T-helper 2 cell treated with Interferon-gamma antibody and Interleukin-4, amounts not matched to agents 5 μg/mL and 100 μg/mL, for 36 hours (primary cell): ENCODE measurements around the gene TUBA4A.
"Not testable (repeated sequence)": the region's sequence is repeated elsewhere in the genome, so short reads cannot be mapped to it uniquely, and the experiment has no call there.

Experiments
- DNase-seq: peaks from one replicate; pipeline ENCODE4 v3.0.0; 2021; ENCODE audit warnings: low spot score
- H3K27ac Mint-ChIP-seq: one replicate; pipeline ENCODE4 v1.8.0; 2021; ENCODE audit warnings: mild to moderate bottlenecking, mixed read lengths
- H3K27me3 Mint-ChIP-seq: one replicate; pipeline ENCODE4 v1.8.0; 2021; ENCODE audit warnings: low read depth, mixed read lengths
- H3K36me3 Mint-ChIP-seq: one replicate; pipeline ENCODE4 v1.8.0; 2021; ENCODE audit warnings: low read depth, mixed read lengths
- H3K4me1 Mint-ChIP-seq: one replicate; pipeline ENCODE4 v1.8.0; 2021; ENCODE audit warnings: low read depth, mixed read lengths
- H3K4me3 Mint-ChIP-seq: one replicate; pipeline ENCODE4 v1.8.0; 2022; ENCODE audit warnings: mild to moderate bottlenecking, moderate library complexity, mixed read lengths
- H3K9me3 Mint-ChIP-seq: one replicate; pipeline ENCODE4 v1.8.0; 2021; ENCODE audit warnings: mixed read lengths

Gene TUBA4A

GRCh38 chr2:219210886-219211362, 42.8 kb downstream of the TUBA4A start:
- Mint-ChIP-seq H3K4me3 (no peak overlapping the region), H3K36me3 (peaks cover 41% of the 10 kb centered on the region), H3K4me1 (peaks cover 36% of the 10 kb centered on the region), H3K9me3 (no peaks in the 10 kb centered on the region), H3K27me3 (no peaks in the 10 kb centered on the region), H3K27ac (peak overlapping the region; percentile 84)
- DNase-seq, result no peak

- peak overlapping the region; percentile 83 for H3K27ac Mint-ChIP-seq
- peaks cover 36% of the 10 kb centered on the region for H3K4me1 Mint-ChIP-seq
- H3K27me3 Mint-ChIP-seq, result no peaks in the 10 kb centered on the region
- no peak for DNase-seq
- H3K36me3 Mint-ChIP-seq, result peaks cover 41% of the 10 kb centered on the region
- H3K4me3 Mint-ChIP-seq, result no peak overlapping the region
- H3K9me3 Mint-ChIP-seq, result no peaks in the 10 kb centered on the region
Observed at GRCh38 chr2:219210196-219210885, 43.4 kb downstream of the TUBA4A start.

GRCh38 chr2:219209236-219210195, 44.2 kb downstream of the TUBA4A start:
- peak overlapping the region; percentile 35 for H3K4me3 Mint-ChIP-seq
- H3K4me1 Mint-ChIP-seq, result peaks cover 34% of the 10 kb centered on the region
- H3K36me3 Mint-ChIP-seq, result peaks cover 38% of the 10 kb centered on the region
- peaks cover 1% of the 10 kb centered on the region for H3K9me3 Mint-ChIP-seq
- no peaks in the 10 kb centered on the region for H3K27me3 Mint-ChIP-seq
- peak overlapping the region; percentile 83 for H3K27ac Mint-ChIP-seq
- no peak for DNase-seq

- Mint-ChIP-seq H3K9me3 (peaks cover 4% of the 10 kb centered on the region), H3K27me3 (no peaks in the 10 kb centered on the region), H3K27ac (peak overlapping the region; percentile 83), H3K4me1 (peaks cover 34% of the 10 kb centered on the region), H3K36me3 (peaks cover 31% of the 10 kb centered on the region), H3K4me3 (peak overlapping the region; percentile 86)
- no peak for DNase-seq
Observed at GRCh38 chr2:219207884-219208740, 45.6 kb downstream of the TUBA4A start.

GRCh38 chr2:219207134-219207883, 46.4 kb downstream of the TUBA4A start:
- no peak for DNase-seq
- Mint-ChIP-seq H3K4me1 (peaks cover 34% of the 10 kb centered on the region), H3K9me3 (peaks cover 4% of the 10 kb centered on the region), H3K36me3 (peaks cover 27% of the 10 kb centered on the region), H3K27ac (peak overlapping the region; percentile 83), H3K4me3 (peak overlapping the region; percentile 86), H3K27me3 (no peaks in the 10 kb centered on the region)

GRCh38 chr2:219206328-219207133, 47.2 kb downstream of the TUBA4A start, which contains the start of gene ZFAND2B:
TSS of gene ZFAND2B (plus strand) at chr2:219206782. CDS start at chr2:219206988, 206 bp downstream.
- H3K27me3 Mint-ChIP-seq, result no peaks in the 10 kb centered on the region
- peak within 1 kb of the TSS; percentile 86 for H3K4me3 Mint-ChIP-seq
- H3K4me1 Mint-ChIP-seq, result peaks cover 34% of the 10 kb centered on the region
- peak within 1 kb of the TSS; percentile 94 for H3K27ac Mint-ChIP-seq
- peak; percentile 96 for DNase-seq
- peaks cover 4% of the 10 kb centered on the region for H3K9me3 Mint-ChIP-seq
- H3K36me3 Mint-ChIP-seq, result peaks cover 24% of the 10 kb centered on the region

- H3K9me3 Mint-ChIP-seq, result peaks cover 4% of the 10 kb centered on the region
- H3K27me3 Mint-ChIP-seq, result no peaks in the 10 kb centered on the region
- no peak for DNase-seq
- peaks cover 24% of the 10 kb centered on the region for H3K36me3 Mint-ChIP-seq
- peaks cover 30% of the 10 kb centered on the region for H3K4me1 Mint-ChIP-seq
- peak overlapping the region; percentile 86 for H3K4me3 Mint-ChIP-seq
- peak overlapping the region; percentile 94 for H3K27ac Mint-ChIP-seq
Observed at GRCh38 chr2:219205981-219206327, 47.8 kb downstream of the TUBA4A start.

- H3K27me3 Mint-ChIP-seq, result no peaks in the 10 kb centered on the region
- H3K4me1 Mint-ChIP-seq, result peaks cover 35% of the 10 kb centered on the region
- H3K4me3 Mint-ChIP-seq, result peak overlapping the region; percentile 34
- H3K9me3 Mint-ChIP-seq, result peaks cover 4% of the 10 kb centered on the region
- H3K36me3 Mint-ChIP-seq, result peaks cover 21% of the 10 kb centered on the region
- DNase-seq, result no peak
- no peak overlapping the region for H3K27ac Mint-ChIP-seq
Observed at GRCh38 chr2:219205165-219205538, 48.6 kb downstream of the TUBA4A start.

- H3K27me3 Mint-ChIP-seq, result no peaks in the 10 kb centered on the region
- H3K9me3 Mint-ChIP-seq, result peaks cover 4% of the 10 kb centered on the region
- H3K4me1 Mint-ChIP-seq, result peaks cover 31% of the 10 kb centered on the region
- peaks cover 18% of the 10 kb centered on the region for H3K36me3 Mint-ChIP-seq
- no peak overlapping the region for H3K27ac Mint-ChIP-seq
- DNase-seq, result no peak
- H3K4me3 Mint-ChIP-seq, result no peak overlapping the region
Observed at GRCh38 chr2:219204425-219205164, 49.1 kb downstream of the TUBA4A start.

- H3K4me3 Mint-ChIP-seq, H3K4me1 Mint-ChIP-seq, H3K36me3 Mint-ChIP-seq, H3K9me3 Mint-ChIP-seq, DNase-seq, H3K27ac Mint-ChIP-seq, H3K27me3 Mint-ChIP-seq: not testable (repeated sequence)
Observed at GRCh38 chr2:219201331-219201730, 52.4 kb downstream of the TUBA4A start.

GRCh38 chr2:219200502-219201326, 53.0 kb downstream of the TUBA4A start:
- H3K36me3 Mint-ChIP-seq, H3K27me3 Mint-ChIP-seq, H3K9me3 Mint-ChIP-seq, DNase-seq, H3K4me1 Mint-ChIP-seq: not testable (repeated sequence)
- Mint-ChIP-seq H3K27ac (peak overlapping the region; percentile 79), H3K4me3 (peak overlapping the region; percentile 54)
